GM12801 (cell line): Measurements from ENCODE around the gene GP5.

Experiments
- CTCF ChIP-seq: IDR thresholded peaks from one replicate; pipeline ENCODE4 v1.5.1; 2011; ENCODE audit warnings: control low read depth; ENCODE audit not compliant: insufficient read length; ENCODE audit errors: extremely low read depth

Gene GP5

GRCh38 chr3:194418671-194419070 is 19.6 kb upstream of the GP5 start:
- no peak for TF ChIP-seq CTCF

GRCh38 chr3:194407423-194407822 is 8.4 kb upstream of the GP5 start:
- no peak for TF ChIP-seq CTCF

- no peak for TF ChIP-seq CTCF
Observed at GRCh38 chr3:194405766-194406165, 6.7 kb upstream of the GP5 start.

GRCh38 chr3:194404365-194405140 is 5.5 kb upstream of the GP5 start:
- TF ChIP-seq CTCF: no peak

GRCh38 chr3:194401868-194402329 is 2.8 kb upstream of the GP5 start:
- no peak for TF ChIP-seq CTCF

GRCh38 chr3:194401346-194401745 is 2.3 kb upstream of the GP5 start:
- no peak for TF ChIP-seq CTCF

GRCh38 chr3:194399874-194400411 is 877 bp upstream of the GP5 start:
- TF ChIP-seq CTCF: no peak
